Kidney (tissue), 14 donors: Measurements from ENCODE around the gene SERPINA7. TPM values are rescaled to one million over a fixed set of nuclear protein-coding genes. Genes with fewer than 3 reads are reported as not detected.
A peak's percentile ranks its signal among the peaks of the same experiment; 100 is the strongest.

Experiments used
- DNase-seq, 5 donors: peaks; one replicate each; pipeline ENCODE4 v3.0.0-alpha.2; 2013 to 2020
- FAIRE-seq: peaks from 2 replicates; lab custom pipeline; 2012; peaks lifted over from hg19 to GRCh38; lab: Jason Lieb, UNC
- H3K27ac ChIP-seq, 2 donors: one replicate each; pipeline ENCODE4 v1.7.0; 2013; ENCODE audit warnings: low read depth in 2 of 2, low read length in 2 of 2, inconsistent platforms in 1 of 2
- H3K27me3 ChIP-seq: one replicate; pipeline ENCODE4 v1.7.1; 2013; ENCODE audit warnings: low read length, inconsistent platforms; ENCODE audit not compliant: control insufficient read depth, insufficient read depth
- H3K36me3 ChIP-seq, 3 donors: one replicate each; pipeline versions ENCODE4 v1.7.0 to v1.7.1; 2013; ENCODE audit warnings: low read length in 3 of 3, control low read depth in 1 of 3, inconsistent platforms in 1 of 3; ENCODE audit not compliant: insufficient read depth in 3 of 3, control insufficient read depth in 2 of 3
- H3K4me1 ChIP-seq, 3 donors: one replicate each; pipeline versions ENCODE4 v1.7.0 to v1.7.1; 2013; ENCODE audit warnings: low read length in 3 of 3, inconsistent platforms in 1 of 3, low read depth in 1 of 3; ENCODE audit not compliant: control insufficient read depth in 2 of 3, insufficient read depth in 2 of 3
- H3K4me3 ChIP-seq, 3 donors: one replicate each; pipeline versions ENCODE4 v1.7.0 to v1.8.1; 2013; ENCODE audit warnings: low read length in 3 of 3, control low read depth in 1 of 3, inconsistent platforms in 1 of 3
- H3K9ac ChIP-seq, 3 donors: one replicate each; pipeline versions ENCODE4 v1.7.0 to v1.7.1; 2013; ENCODE audit warnings: low read length in 3 of 3, control low read depth in 1 of 3, inconsistent platforms in 1 of 3
- H3K9me3 ChIP-seq, 3 donors: one replicate each; pipeline versions ENCODE4 v1.7.0 to v1.7.1; 2013; ENCODE audit warnings: low read length in 3 of 3, control low read depth in 1 of 3, inconsistent platforms in 1 of 3; ENCODE audit not compliant: control insufficient read depth in 2 of 3, insufficient read depth in 1 of 3
- CTCF ChIP-seq: IDR thresholded peaks from 3 replicates; pipeline ENCODE4 v1.5.1; 2012; ENCODE audit warnings: mild to moderate bottlenecking, moderate library complexity, borderline replicate concordance; ENCODE audit not compliant: insufficient read depth; ENCODE audit errors: extremely low read depth
- intact Hi-C: fragments of 100-400 bp; cut with DNase I; formaldehyde crosslinking; loops from one replicate; pipeline ENCODE4 v1.11.1; 2022
- polyA plus RNA-seq: library from polyadenylated mRNA; stranded (reverse); fragments of 350-450 nt; fragmentation: Illumina TruSeq; extraction: RNeasy Lipid Tissue Mini Kit (QIAGEN cat#74804); gene quantifications from one replicate; pipeline ENCODE4 v1.2.3, GENCODE V29; 2014; ENCODE audit warnings: low read depth, low replicate concordance; ENCODE audit not compliant: insufficient read depth
- total RNA-seq: library from RNA; stranded (reverse); fragmentation: NEBNext Ultra II Directional; extraction: Animal tissue kit (Norgen Biotek cat#: 25700); gene quantifications from one replicate; pipeline ENCODE4 v1.2.1, GENCODE V29; 2021
- donor health status: control.
- donor health status: control.
- donor health status: control.
- donor health status: control.
- donor health status: control.
- donor health status: DM: yes; HTN: yes; CAD: no.
- donor health status: Normal renal cell carcinoma (clear cell type).

The SERPINA7 gene
- total and polyA plus RNA-seq, 2 donors from 2014 or later = 1.2 TPM; not detected in 1

GRCh38 chrX:106023947-106024346 is 14.6 kb downstream of the SERPINA7 start:
- FAIRE-seq = peak; percentile 35

DNA sequence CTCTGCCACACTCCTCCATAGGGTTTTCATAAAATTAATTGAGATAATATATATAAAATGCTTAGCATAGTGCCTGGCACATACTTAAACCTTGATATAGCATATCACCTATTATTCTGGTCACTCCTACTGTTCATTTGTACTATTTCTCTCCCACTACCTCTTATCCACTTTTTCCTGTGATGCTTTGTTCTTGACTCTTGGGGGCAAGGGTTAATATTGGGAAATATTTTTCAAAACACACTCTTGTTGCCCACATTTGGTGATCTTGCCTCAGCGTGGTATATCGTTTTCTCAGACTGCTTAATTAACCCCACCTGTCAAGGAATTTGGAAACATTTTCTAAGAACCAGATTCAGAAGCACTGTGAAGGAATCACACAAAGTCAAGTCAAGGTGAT is 16.3 kb downstream of the SERPINA7 start:
- Histone ChIP-seq H3K27me3 (no peaks in the 10 kb centered on the region), H3K36me3 (no peaks in the 10 kb centered on the region), H3K4me1 (peaks cover 0 to 5% (median 0%) of the 10 kb centered on the region in 3 donors), H3K9ac (no peak overlapping the region), H3K27ac (no peak overlapping the region), H3K4me3 (no peak overlapping the region), H3K9me3 (no peaks in the 10 kb centered on the region)
- no peak for DNase-seq
- no peak for FAIRE-seq
- intact Hi-C loops = no loop called here
- no peak for TF ChIP-seq CTCF

More at GRCh38 chrX:106023947-106024346, 14.6 kb downstream of the SERPINA7 start:
- H3K9ac ChIP-seq = no peak overlapping the region
- no peaks in the 10 kb centered on the region for H3K36me3 ChIP-seq
- H3K9me3 ChIP-seq = no peaks in the 10 kb centered on the region
- DNase-seq = no peak
- no peaks in the 10 kb centered on the region for H3K27me3 ChIP-seq
- peaks cover 0 to 5% (median 0%) of the 10 kb centered on the region in 3 donors for H3K4me1 ChIP-seq
- no peak overlapping the region for H3K27ac ChIP-seq
- no peak for TF ChIP-seq CTCF
- H3K4me3 ChIP-seq = no peak overlapping the region
- intact Hi-C loops = no loop called here

- no peaks in the 10 kb centered on the region for H3K36me3 ChIP-seq
- no peaks in the 10 kb centered on the region for H3K4me1 ChIP-seq
- no peak for TF ChIP-seq CTCF
- no peaks in the 10 kb centered on the region for H3K9me3 ChIP-seq
- no peak overlapping the region for H3K9ac ChIP-seq
- FAIRE-seq (no peak), DNase-seq (no peak)
- no peak overlapping the region for H3K27ac ChIP-seq
- intact Hi-C loops = no loop called here
- no peak overlapping the region for H3K4me3 ChIP-seq
- no peaks in the 10 kb centered on the region for H3K27me3 ChIP-seq
Measured at GRCh38 chrX:106014119-106014775, 24.3 kb downstream of the SERPINA7 start.
